GM21529 (cell line): Measurements from ENCODE around the gene C1GALT1C1L.
"Not testable (repeated sequence)": the region's sequence is repeated elsewhere in the genome, so short reads cannot be mapped to it uniquely, and the experiment has no call there.

ENCODE experiments used
- ATAC-seq: cut with Tn5 transposase; IDR thresholded peaks from one replicate; pipeline ENCODE4 v1.9.1; 2021; ENCODE audit not compliant: unreplicated experiment

C1GALT1C1L gene

GRCh38 chr2:43657241-43657640 lies 19.0 kb downstream of the C1GALT1C1L start:
- no peak for ATAC-seq

- ATAC-seq, result no peak
Observed at GRCh38 chr2:43653506-43653905, 22.7 kb downstream of the C1GALT1C1L start.

GRCh38 chr2:43648994-43649701 lies 27.1 kb downstream of the C1GALT1C1L start:
- no peak for ATAC-seq

DNA sequence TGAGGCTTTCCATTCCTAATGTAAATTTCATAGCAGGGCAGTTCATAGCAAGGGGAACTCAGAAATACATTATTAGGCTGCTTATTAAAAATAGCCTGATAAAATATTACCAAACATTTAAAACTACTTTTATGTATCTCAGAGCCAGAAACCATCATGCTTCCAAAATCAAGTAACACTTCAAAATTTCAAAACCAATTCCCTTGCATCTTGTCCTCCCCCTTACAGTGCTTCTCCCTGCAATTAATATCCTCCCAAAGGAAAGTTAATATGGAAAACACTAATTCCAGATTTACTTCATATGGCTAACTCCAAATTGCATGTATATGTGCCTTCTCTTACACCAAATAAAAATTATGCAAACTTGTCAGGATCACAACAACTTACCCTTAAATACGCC lies 32.5 kb downstream of the C1GALT1C1L start:
- no peak for ATAC-seq

- ATAC-seq, result no peak
Observed at GRCh38 chr2:43642363-43642762, 33.9 kb downstream of the C1GALT1C1L start.

DNA sequence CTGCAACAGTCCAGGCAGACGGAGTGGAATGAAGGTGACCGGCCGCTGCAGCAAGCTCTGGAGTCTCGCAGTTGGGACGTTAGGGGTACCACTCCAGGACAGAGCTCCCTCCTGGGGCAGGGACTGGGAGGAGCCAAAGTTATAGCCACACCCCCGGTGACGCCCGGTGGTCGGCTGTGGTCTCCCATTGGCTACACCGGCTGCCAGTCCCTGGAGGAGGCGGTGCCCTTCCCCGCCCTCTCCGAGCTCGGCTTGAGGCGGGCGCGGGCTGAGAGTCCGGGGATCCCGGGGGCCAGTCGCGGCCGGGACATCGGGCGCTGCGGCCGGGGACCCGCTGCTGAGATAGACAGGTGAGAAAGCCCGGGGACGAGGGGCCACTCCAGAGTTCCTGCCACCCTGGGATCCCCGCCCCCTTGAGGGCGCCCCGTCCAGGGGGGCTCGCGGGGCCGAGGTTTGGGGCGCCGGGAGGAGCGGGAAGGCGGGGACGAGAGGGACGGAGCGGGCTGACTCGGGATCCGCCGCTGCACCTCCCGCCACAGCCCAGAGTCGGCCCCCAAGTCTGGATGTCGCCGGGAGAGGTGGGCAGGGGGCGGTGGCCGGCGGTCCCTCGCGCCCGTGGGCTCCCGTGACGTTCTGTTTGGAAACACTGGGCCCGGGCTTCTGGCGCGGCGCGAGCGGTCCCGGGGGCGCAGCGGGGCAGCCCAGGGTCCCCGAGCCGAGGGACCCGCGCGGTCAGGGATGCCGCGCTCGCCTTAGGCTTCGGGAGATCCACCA lies 39.0 kb downstream of the C1GALT1C1L start, which contains the start of gene PLEKHH2:
PLEKHH2 (plus strand) TSS at position 231 of the 774 bp plus-strand sequence. CDS start 7,414 bp downstream, outside the sequence.
- ATAC-seq, result peak; percentile 100

DNA sequence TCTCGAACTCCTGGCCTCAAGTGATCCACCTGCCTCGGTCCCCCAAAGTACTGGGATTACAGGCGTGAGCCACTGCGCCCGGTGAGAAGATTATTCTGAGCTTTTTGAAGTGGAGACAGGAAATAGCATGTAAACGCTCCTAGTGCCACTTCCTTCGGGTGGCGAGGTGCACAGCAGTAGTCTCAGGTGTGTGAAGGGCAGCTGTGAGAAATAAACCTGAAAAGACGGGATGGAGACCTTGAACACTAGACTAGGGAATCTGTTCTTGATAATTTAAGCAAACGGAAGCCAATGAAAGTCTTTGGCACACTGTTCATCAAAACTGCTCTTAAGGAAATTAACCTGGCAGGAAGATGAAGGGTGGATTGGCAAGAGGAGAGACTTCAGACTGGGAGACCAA lies 39.6 kb downstream of the C1GALT1C1L start:
- no peak for ATAC-seq

DNA sequence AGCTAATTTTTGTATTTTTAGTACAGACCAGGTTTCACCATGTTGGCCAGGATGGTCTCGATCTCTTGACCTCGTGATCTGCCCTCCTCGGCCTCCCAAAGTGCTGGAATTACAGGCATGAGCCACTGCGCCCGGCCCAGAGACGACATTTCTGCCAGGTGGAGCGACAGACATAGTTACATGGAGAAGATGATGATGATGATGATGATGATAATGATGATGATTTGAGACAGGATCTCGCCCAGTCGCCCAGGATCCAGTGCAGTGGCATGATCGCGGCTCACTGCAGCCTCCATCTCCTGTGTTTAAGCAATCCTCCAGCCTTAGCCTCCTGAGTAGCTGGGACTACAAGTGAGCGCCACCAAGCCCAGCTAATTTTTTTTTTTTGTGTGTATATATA lies 40.1 kb downstream of the C1GALT1C1L start:
- ATAC-seq, result not testable (repeated sequence)

DNA sequence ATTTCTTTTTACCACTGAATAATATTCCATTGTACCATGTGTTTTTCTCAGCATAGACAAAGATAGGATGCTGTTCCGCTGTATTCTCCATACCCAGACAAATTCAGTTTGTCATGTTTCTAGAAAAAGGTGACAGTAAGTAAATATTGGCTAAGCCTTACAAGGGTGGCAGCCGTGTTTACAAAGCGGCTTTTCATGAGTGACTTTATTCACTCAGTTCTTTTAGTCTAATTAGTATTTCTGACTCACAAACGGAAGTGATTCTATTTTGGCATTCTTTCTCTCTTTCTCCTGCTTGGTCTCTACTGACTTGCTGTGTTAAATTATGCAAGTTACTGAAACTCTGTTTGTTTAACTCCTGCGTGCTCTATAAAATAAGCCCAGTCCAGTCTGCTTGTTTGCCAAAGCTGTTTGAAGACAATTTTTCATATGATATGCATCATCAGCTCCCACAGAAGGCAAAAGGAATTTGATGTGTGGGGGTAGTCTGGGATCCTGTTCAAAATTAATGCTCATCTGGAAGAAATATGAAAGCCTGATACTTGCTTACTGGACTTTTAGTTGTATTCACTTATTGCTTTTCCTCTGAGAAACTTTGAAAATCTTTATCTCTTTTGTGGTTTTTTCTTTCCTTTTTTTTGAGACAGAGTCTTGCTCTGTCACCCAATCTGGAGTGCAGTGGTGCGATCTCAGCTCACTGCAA lies 41.5 kb downstream of the C1GALT1C1L start:
- ATAC-seq, result no peak

- ATAC-seq, result no peak
Observed at GRCh38 chr2:43631618-43632317, 44.5 kb downstream of the C1GALT1C1L start.
